PC-3 (cell line): ENCODE results near the gene ERMAP. TPM values are rescaled to one million over a fixed set of nuclear protein-coding genes. Genes with fewer than 3 reads are reported as not detected.

Source experiments
- ATAC-seq: fragments of 200-7000 bp; cut with Tn5 transposase; 2 replicates; pipeline ENCODE4 v1.9.1; 2020; ENCODE audit warnings: mild to moderate bottlenecking, moderate library complexity
- BruUV-seq: library from RNA; stranded (reverse); fragments of 400-500 nt; replicated peaks from 2 replicates; lab custom pipeline; 2021; lab: Mats Ljungman, UMichigan
- CTCF ChIA-PET: fragments of 300-600 bp; sonication (Branson Sonifier 250); formaldehyde crosslinking; loops from one replicate; lab custom pipeline; 2022; ENCODE audit warnings: antibody characterized with exemption; lab: Charles Lee
- POLR2A ChIA-PET: fragments of 300-600 bp; sonication (Branson Sonifier 250); formaldehyde crosslinking; loops from one replicate; lab custom pipeline; 2022; ENCODE audit warnings: antibody characterized with exemption; ENCODE audit not compliant: unreplicated experiment; lab: Charles Lee
- DNase-seq: peaks from one replicate; pipeline ENCODE4 v3.0.0-alpha.2; 2015
- H2AFZ ChIP-seq: fragments of 300-600 bp; sonication (generic); 2 replicates; pipeline ENCODE4 v1.6.0; 2016; ENCODE audit warnings: antibody characterized with exemption, low read length
- H3F3A ChIP-seq: fragments of 300-600 bp; sonication (generic); one replicate; pipeline ENCODE4 v1.6.0; 2017; ENCODE audit warnings: antibody characterized with exemption, low read length, control low read depth, mild to moderate bottlenecking; ENCODE audit not compliant: unreplicated experiment
- H3K27ac ChIP-seq: fragments of 300-600 bp; sonication (generic); 2 replicates; pipeline ENCODE4 v1.5.1; 2016; ENCODE audit warnings: mild to moderate bottlenecking, low read length
- H3K27me3 ChIP-seq: fragments of 300-600 bp; sonication (generic); 2 replicates; pipeline ENCODE4 v1.6.1; 2016; ENCODE audit warnings: low read length, mixed read lengths
- H3K36me3 ChIP-seq: fragments of 300-600 bp; sonication (generic); 2 replicates; pipeline ENCODE4 v1.6.1; 2016; ENCODE audit warnings: low read depth, mixed run types, low read length, mixed read lengths
- H3K4me1 ChIP-seq: fragments of 300-600 bp; sonication (generic); 2 replicates; pipeline ENCODE4 v1.5.1; 2016; ENCODE audit warnings: low read length; ENCODE audit not compliant: insufficient read depth
- H3K4me2 ChIP-seq: fragments of 300-600 bp; sonication (generic); 2 replicates; pipeline ENCODE4 v1.6.0; 2016; ENCODE audit warnings: low read length
- H3K4me3 ChIP-seq: fragments of 300-600 bp; sonication (generic); 2 replicates; pipeline ENCODE4 v1.5.1; 2016; ENCODE audit warnings: mild to moderate bottlenecking, low read length, mixed read lengths
- H3K79me2 ChIP-seq: fragments of 300-600 bp; sonication (generic); 2 replicates; pipeline ENCODE4 v1.6.1; 2017; ENCODE audit warnings: low read length, mixed read lengths
- H3K9ac ChIP-seq: fragments of 300-600 bp; sonication (generic); 2 replicates; pipeline ENCODE4 v1.6.0; 2016; ENCODE audit warnings: mild to moderate bottlenecking, low read length
- H3K9me2 ChIP-seq: fragments of 300-600 bp; sonication (generic); replicated peaks from 2 replicates; pipeline ENCODE4 v1.6.1; 2016; ENCODE audit warnings: mixed run types, low read length, mixed read lengths
- H3K9me3 ChIP-seq: fragments of 300-600 bp; sonication (generic); 2 replicates; pipeline ENCODE4 v1.6.1; 2016; ENCODE audit warnings: low read length, mixed read lengths
- H4K20me1 ChIP-seq: fragments of 300-600 bp; sonication (generic); 2 replicates; pipeline ENCODE4 v1.6.1; 2016; ENCODE audit warnings: low read length, mixed read lengths
- EZH2 ChIP-seq: fragments of 300-600 bp; sonication (generic); IDR thresholded peaks from one replicate; pipeline ENCODE4 v1.6.1; 2017; ENCODE audit warnings: antibody characterized with exemption, mild to moderate bottlenecking, low read length; ENCODE audit not compliant: unreplicated experiment
- EZH2phosphoT487 ChIP-seq: fragments of 300-600 bp; sonication (generic); IDR thresholded peaks from 2 replicates; pipeline ENCODE4 v1.6.1; 2018; ENCODE audit warnings: mild to moderate bottlenecking, antibody characterized with exemption, low read length, borderline replicate concordance
- intact Hi-C: fragments of 100-400 bp; cut with micrococcal nuclease; formaldehyde crosslinking; loops from 2 replicates; pipeline ENCODE4 v1.9.0; 2023
- total RNA-seq: library from RNA; depleted of rRNA; stranded (reverse); fragments of >200 nt; gene quantifications from 2 replicates; pipeline ENCODE4 v1.2.3, GENCODE V29; 2014
- TF ChIP-seq, protein P1 (sequence below): fragments of 300-600 bp; sonication (generic); conservative IDR thresholded peaks from 2 replicates; pipeline ENCODE4 v1.5.1; 2017; ENCODE audit warnings: antibody characterized with exemption, low read depth, mild to moderate bottlenecking, low read length

The ERMAP gene
- total RNA-seq, 1 experiment from 2014 or later: 5.4 TPM

DNA sequence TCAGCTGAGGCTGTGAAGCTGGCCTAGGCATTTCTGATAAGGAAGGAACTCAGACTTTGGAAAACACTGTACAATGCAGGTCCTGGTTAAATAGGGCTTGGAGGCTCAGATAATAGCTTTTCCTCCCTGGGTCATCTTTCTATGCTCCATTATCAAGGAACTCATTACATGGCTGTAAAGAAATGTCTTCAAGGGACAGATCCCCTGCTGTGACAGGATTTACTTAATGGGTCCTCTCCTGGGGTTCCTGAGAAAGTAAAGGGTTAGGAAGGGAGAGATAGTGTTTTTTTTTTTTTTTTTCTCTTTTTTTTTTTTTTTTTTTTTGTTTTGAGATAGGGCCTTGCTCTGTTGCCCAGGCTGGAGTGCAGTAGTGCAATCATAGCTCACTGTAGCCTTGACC lies 14.4 kb downstream of the ERMAP start:
- POLR2A ChIA-PET: no interaction called here
- H3K27ac ChIP-seq: no peak overlapping the region
- no peak overlapping the region for H3K4me3 ChIP-seq
- CTCF ChIA-PET: no interaction called here
- ATAC-seq (no peak), DNase-seq (no peak)
- no peaks in the 10 kb centered on the region for H3F3A ChIP-seq
- H4K20me1 ChIP-seq: no peaks in the 10 kb centered on the region
- no peak overlapping the region for H3K9ac ChIP-seq
- H3K27me3 ChIP-seq: no peaks in the 10 kb centered on the region
- no peak overlapping the region for H2AFZ ChIP-seq
- no peaks in the 10 kb centered on the region for H3K4me1 ChIP-seq
- no peaks in the 10 kb centered on the region for H3K9me2 ChIP-seq
- TF ChIP-seq EZH2: no peak
- TF ChIP-seq, protein P1, sequence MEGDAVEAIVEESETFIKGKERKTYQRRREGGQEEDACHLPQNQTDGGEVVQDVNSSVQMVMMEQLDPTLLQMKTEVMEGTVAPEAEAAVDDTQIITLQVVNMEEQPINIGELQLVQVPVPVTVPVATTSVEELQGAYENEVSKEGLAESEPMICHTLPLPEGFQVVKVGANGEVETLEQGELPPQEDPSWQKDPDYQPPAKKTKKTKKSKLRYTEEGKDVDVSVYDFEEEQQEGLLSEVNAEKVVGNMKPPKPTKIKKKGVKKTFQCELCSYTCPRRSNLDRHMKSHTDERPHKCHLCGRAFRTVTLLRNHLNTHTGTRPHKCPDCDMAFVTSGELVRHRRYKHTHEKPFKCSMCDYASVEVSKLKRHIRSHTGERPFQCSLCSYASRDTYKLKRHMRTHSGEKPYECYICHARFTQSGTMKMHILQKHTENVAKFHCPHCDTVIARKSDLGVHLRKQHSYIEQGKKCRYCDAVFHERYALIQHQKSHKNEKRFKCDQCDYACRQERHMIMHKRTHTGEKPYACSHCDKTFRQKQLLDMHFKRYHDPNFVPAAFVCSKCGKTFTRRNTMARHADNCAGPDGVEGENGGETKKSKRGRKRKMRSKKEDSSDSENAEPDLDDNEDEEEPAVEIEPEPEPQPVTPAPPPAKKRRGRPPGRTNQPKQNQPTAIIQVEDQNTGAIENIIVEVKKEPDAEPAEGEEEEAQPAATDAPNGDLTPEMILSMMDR: no peak
- TF ChIP-seq EZH2phosphoT487: no peak
- no peak overlapping the region for H3K4me2 ChIP-seq
- no peaks in the 10 kb centered on the region for H3K9me3 ChIP-seq
- no peaks in the 10 kb centered on the region for H3K36me3 ChIP-seq
- BruUV-seq: no TSS peak
- intact Hi-C loops: no loop called here
- no peaks in the 10 kb centered on the region for H3K79me2 ChIP-seq

DNA sequence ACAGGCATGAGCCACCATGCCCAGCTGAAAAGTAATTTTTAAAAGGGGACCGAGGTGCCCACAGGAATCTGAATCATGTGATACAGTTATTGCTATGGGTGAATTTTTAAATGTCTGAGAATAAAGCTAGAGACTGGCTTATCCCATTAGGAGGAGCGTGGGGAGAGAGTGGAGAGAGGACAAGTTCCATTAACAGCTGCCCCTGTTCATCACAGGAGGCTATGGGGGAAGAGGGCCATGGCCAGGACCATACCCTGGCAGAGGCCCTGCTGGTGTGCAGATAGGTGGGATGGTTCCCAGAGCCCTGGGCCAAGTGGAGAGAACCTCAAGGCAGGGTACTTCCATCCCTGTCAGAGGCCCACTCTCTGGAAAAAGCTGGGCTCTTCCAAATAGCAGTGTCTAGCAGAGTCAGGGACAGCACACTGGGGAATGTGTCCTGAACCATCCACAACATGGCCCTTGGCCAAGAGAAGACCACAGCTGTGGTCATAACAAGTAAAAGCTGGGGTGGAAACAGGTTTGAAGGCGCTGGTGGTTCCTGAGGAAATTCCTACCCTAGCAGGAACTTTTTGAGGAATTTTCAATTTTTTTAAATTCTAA lies 15.8 kb downstream of the ERMAP start:
- no peak for ATAC-seq

DNA sequence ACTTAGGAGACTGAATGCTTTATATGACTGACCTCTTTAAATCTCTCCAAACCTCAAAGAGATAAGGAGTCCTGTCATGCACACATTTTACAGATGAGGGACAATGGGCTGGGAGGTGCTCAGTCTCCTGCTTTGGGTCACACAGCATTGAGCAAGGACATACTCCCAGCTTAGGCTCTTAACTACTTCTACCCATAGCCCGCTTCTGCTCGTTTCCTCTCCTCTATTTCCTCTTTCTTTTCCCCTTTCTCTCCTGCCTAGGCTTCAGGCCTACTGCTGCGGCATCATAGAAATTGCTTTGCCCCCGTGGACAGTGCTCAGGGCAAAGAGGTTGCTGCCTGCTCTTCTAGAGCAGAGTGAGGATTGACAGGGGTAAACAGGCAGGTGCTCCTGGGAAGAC lies 17.1 kb downstream of the ERMAP start:
- no peak overlapping the region for H3K4me3 ChIP-seq
- H3K27me3 ChIP-seq: no peaks in the 10 kb centered on the region
- ATAC-seq: no peak
- DNase-seq: no peak
- H3K4me1 ChIP-seq: no peaks in the 10 kb centered on the region
- H3K9me2 ChIP-seq: no peaks in the 10 kb centered on the region
- no peak overlapping the region for H3K27ac ChIP-seq
- TF ChIP-seq, protein P1: no peak
- TF ChIP-seq EZH2phosphoT487: no peak
- no peak for TF ChIP-seq EZH2
- CTCF ChIA-PET: no interaction called here
- no TSS peak for BruUV-seq
- no peaks in the 10 kb centered on the region for H3K36me3 ChIP-seq
- H3F3A ChIP-seq: no peaks in the 10 kb centered on the region
- no peak overlapping the region for H3K9ac ChIP-seq
- no peaks in the 10 kb centered on the region for H3K9me3 ChIP-seq
- POLR2A ChIA-PET: interaction anchor here (0.7 kb wide), 1 partner anchor 192 kb away, joined by 3 read pairs; no protein-coding TSS in a partner anchor
- H3K79me2 ChIP-seq: no peaks in the 10 kb centered on the region
- no peak overlapping the region for H3K4me2 ChIP-seq
- H2AFZ ChIP-seq: no peak overlapping the region
- H4K20me1 ChIP-seq: no peaks in the 10 kb centered on the region
- intact Hi-C loops: no loop called here

More for the DNA sequence above, 15.8 kb downstream of the ERMAP start:
- intact Hi-C loops: no loop called here
- Histone ChIP-seq H3K27me3 (no peaks in the 10 kb centered on the region), H3K9me2 (no peaks in the 10 kb centered on the region), H3F3A (no peaks in the 10 kb centered on the region), H3K4me2 (no peak overlapping the region), H3K9me3 (no peaks in the 10 kb centered on the region), H4K20me1 (no peaks in the 10 kb centered on the region), H3K4me3 (no peak overlapping the region), H3K4me1 (no peaks in the 10 kb centered on the region), H3K36me3 (no peaks in the 10 kb centered on the region), H3K79me2 (no peaks in the 10 kb centered on the region), H3K9ac (no peak overlapping the region), H3K27ac (no peak overlapping the region), H2AFZ (no peak overlapping the region)
- CTCF ChIA-PET: no interaction called here
- POLR2A ChIA-PET: no interaction called here
- TF ChIP-seq EZH2phosphoT487 (no peak), EZH2 (no peak)
- TF ChIP-seq, protein P1: no peak
- no peak for DNase-seq
- BruUV-seq: no TSS peak
